Esophagus muscularis mucosa (tissue), 3 donors: ENCODE data around the gene ZP2.

Source experiments
- CTCF ChIP-seq, 3 experiments: fragments of 200-600 bp in 2 of 3; fragments of 450-650 bp in 1 of 3; sonication (generic) in 2 of 3; IDR thresholded peaks; one replicate each; pipeline ENCODE4 v1.5.1; 2017 to 2019; ENCODE audit warnings: antibody characterized with exemption in 3 of 3, mild to moderate bottlenecking in 2 of 3, moderate library complexity in 1 of 3
- POLR2A ChIP-seq: fragments of 450-650 bp; IDR thresholded peaks from one replicate; pipeline ENCODE4 v1.6.1; 2017; ENCODE audit warnings: antibody characterized with exemption, moderate library complexity, mild to moderate bottlenecking, low read depth

- TF ChIP-seq CTCF (IDR thresholded peaks at IDR 0.05) (no peak), POLR2A (no peak)
Measured at GRCh38 chr16:21185659-21186325, 25.6 kb downstream of the ZP2 start.
